GM23338 (cell line): ENCODE data around the gene SELENOF. TPM values are rescaled to one million over a fixed set of nuclear protein-coding genes. Genes with fewer than 3 reads are reported as not detected.

ENCODE experiments used
- ATAC-seq: fragments of 200-7000 bp; cut with Tn5 transposase; 3 replicates; pipeline ENCODE4 v1.9.1; 2020
- DNase-seq: peaks from one replicate; pipeline ENCODE4 v3.0.0-alpha.2; 2015; ENCODE audit warnings: low spot score
- H2AFZ ChIP-seq: fragments of 200-600 bp; sonication (generic); 2 replicates; pipeline ENCODE4 v1.8.0; 2016; ENCODE audit warnings: antibody characterized with exemption, mild to moderate bottlenecking, moderate library complexity
- H3F3A ChIP-seq: fragments of 200-600 bp; sonication (generic); replicated peaks from 2 replicates; pipeline ENCODE4 v1.8.0; 2017; ENCODE audit warnings: antibody characterized with exemption, mixed run types, low read depth
- H3K27ac ChIP-seq: fragments of 200-600 bp; sonication (generic); 2 replicates; pipeline ENCODE4 v1.6.1; 2016; ENCODE audit warnings: low read depth
- H3K27me3 ChIP-seq: fragments of 200-600 bp; sonication (generic); 2 replicates; pipeline ENCODE4 v1.8.0; 2016; ENCODE audit warnings: mild to moderate bottlenecking, mixed run types, moderate library complexity; ENCODE audit not compliant: insufficient read depth
- H3K36me3 ChIP-seq: fragments of 200-600 bp; sonication (generic); 2 replicates; pipeline ENCODE4 v1.8.0; 2016; ENCODE audit warnings: mild to moderate bottlenecking; ENCODE audit not compliant: insufficient read depth
- H3K4me1 ChIP-seq: fragments of 200-600 bp; sonication (generic); 2 replicates; pipeline ENCODE4 v1.8.0; 2016; ENCODE audit warnings: mild to moderate bottlenecking, moderate library complexity; ENCODE audit not compliant: insufficient read depth
- H3K4me2 ChIP-seq: fragments of 200-600 bp; sonication (generic); 2 replicates; pipeline ENCODE4 v1.7.1; 2017; ENCODE audit warnings: mixed run types
- H3K4me3 ChIP-seq: fragments of 200-600 bp; sonication (generic); 2 replicates; pipeline ENCODE4 v1.6.1; 2016; ENCODE audit warnings: mixed run types
- H3K79me2 ChIP-seq: fragments of 200-600 bp; sonication (generic); replicated peaks from 2 replicates; pipeline ENCODE4 v1.8.0; 2017; ENCODE audit warnings: mild to moderate bottlenecking; ENCODE audit not compliant: insufficient read depth
- H3K9me2 ChIP-seq: fragments of 200-600 bp; sonication (generic); 2 replicates; pipeline ENCODE4 v1.8.0; 2017; ENCODE audit not compliant: insufficient read depth
- H4K20me1 ChIP-seq: fragments of 200-600 bp; sonication (generic); replicated peaks from 2 replicates; pipeline ENCODE4 v1.8.0; 2017; ENCODE audit warnings: mild to moderate bottlenecking; ENCODE audit not compliant: insufficient read depth
- H3K27ac Mint-ChIP-seq: 2 replicates; pipeline ENCODE4 v1.8.0; 2020; ENCODE audit warnings: inconsistent platforms, mild to moderate bottlenecking, moderate library complexity, mixed read lengths
- H3K27me3 Mint-ChIP-seq: 3 replicates; pipeline ENCODE4 v1.8.0; 2022; ENCODE audit warnings: low read depth, mild to moderate bottlenecking, moderate library complexity, mixed read lengths, inconsistent platforms; ENCODE audit not compliant: insufficient read depth, poor library complexity
- H3K36me3 Mint-ChIP-seq: 3 replicates; pipeline ENCODE4 v1.8.0; 2021; ENCODE audit warnings: low read depth, mild to moderate bottlenecking, inconsistent platforms, moderate library complexity, mixed read lengths
- H3K4me1 Mint-ChIP-seq: 3 replicates; pipeline ENCODE4 v1.8.0; 2020; ENCODE audit warnings: mild to moderate bottlenecking, inconsistent platforms, mixed read lengths
- H3K4me3 Mint-ChIP-seq: 3 replicates; pipeline ENCODE4 v1.8.0; 2021; ENCODE audit warnings: moderate library complexity, mild to moderate bottlenecking, inconsistent platforms, mixed read lengths
- H3K9me3 Mint-ChIP-seq: 3 replicates; pipeline ENCODE4 v1.8.0; 2020; ENCODE audit warnings: moderate library complexity, mild to moderate bottlenecking, inconsistent platforms, mixed read lengths
- CREB1 ChIP-seq: fragments of 250-450 bp; sonication (Bioruptor Pico); IDR thresholded peaks from 2 replicates; pipeline ENCODE4 v1.5.0; 2020; ENCODE audit warnings: low read depth, mild to moderate bottlenecking, moderate library complexity
- CTCF ChIP-seq, 2 experiments: fragments of 200-600 bp in 1 of 2; sonication (generic) in 1 of 2; conservative IDR thresholded peaks; 2 replicates each; pipeline versions ENCODE4 v1.5.1 to v1.6.1; 2016 to 2017; ENCODE audit warnings: antibody characterized with exemption in 2 of 2, low read depth in 2 of 2, mild to moderate bottlenecking in 2 of 2, moderate library complexity in 1 of 2
- EZH2 ChIP-seq: fragments of 200-600 bp; sonication (generic); IDR thresholded peaks from one replicate; pipeline ENCODE4 v1.8.0; 2017; ENCODE audit warnings: antibody characterized with exemption, mild to moderate bottlenecking, low read depth; ENCODE audit not compliant: unreplicated experiment
- NANOG ChIP-seq: IDR thresholded peaks from 2 replicates; pipeline ENCODE4 v1.6.1; 2016; ENCODE audit warnings: antibody characterized with exemption, borderline replicate concordance
- REST ChIP-seq: IDR thresholded peaks from one replicate; pipeline ENCODE4 v1.6.1; 2018; ENCODE audit warnings: antibody characterized with exemption; ENCODE audit not compliant: unreplicated experiment
- ZNF114 ChIP-seq: fragments of 250-450 bp; sonication (Bioruptor Pico); IDR thresholded peaks from 2 replicates; pipeline ENCODE4 v1.5.0; 2020; ENCODE audit warnings: mild to moderate bottlenecking, moderate library complexity
- ZNF331 ChIP-seq: fragments of 250-450 bp; sonication (Bioruptor Pico); IDR thresholded peaks from 2 replicates; pipeline ENCODE4 v1.5.0; 2020; ENCODE audit warnings: low read depth, mild to moderate bottlenecking, moderate library complexity
- polyA plus RNA-seq: library from polyadenylated mRNA; unstranded; fragments of >200 nt; fragmentation: Nextera tagmentation; extraction: Ambion mirVana; gene quantifications from 2 replicates; pipeline ENCODE4 v1.2.1, GENCODE V29; 2016
- total RNA-seq: library from RNA; depleted of rRNA; stranded (reverse); fragments of >200 nt; shearing (Covaris generic); gene quantifications from 2 replicates; pipeline ENCODE4 v1.2.3, GENCODE V29; 2014

SELENOF gene
- total and polyA plus RNA-seq, 2 experiments from 2014 or later: 113 to 142 TPM

GRCh38 chr1:86887479-86888162 lies 26.3 kb downstream of the SELENOF start (continued):
- TF ChIP-seq REST (no peak), CREB1 (CRISPR knock-in tag) (no peak), ZNF331 (CRISPR knock-in tag) (no peak), ZNF114 (CRISPR knock-in tag) (no peak)

GRCh38 chr1:86875722-86876121 lies 38.2 kb downstream of the SELENOF start:
- peaks cover 8% of the 10 kb centered on the region; the same call in 1 of the 2 replicates for H3K4me1 ChIP-seq
- H3K27ac Mint-ChIP-seq: no peak overlapping the region
- H3K27ac ChIP-seq: no peak overlapping the region
- H2AFZ ChIP-seq: no peak overlapping the region
- no peaks in the 10 kb centered on the region for H3K9me3 Mint-ChIP-seq
- H4K20me1 ChIP-seq: no peaks in the 10 kb centered on the region
- H3K4me3 Mint-ChIP-seq: no peak overlapping the region
- no peaks in the 10 kb centered on the region for H3K36me3 ChIP-seq
- H3K79me2 ChIP-seq: peaks cover 3% of the 10 kb centered on the region; the same call in 1 of the 2 replicates
- TF ChIP-seq REST: no peak
- TF ChIP-seq NANOG: no peak
- no peak for TF ChIP-seq EZH2
- TF ChIP-seq ZNF331 (CRISPR knock-in tag): no peak
- no peak for TF ChIP-seq CREB1 (CRISPR knock-in tag)
- no peak for TF ChIP-seq CTCF (conservative IDR thresholded peaks at IDR 0.05; ENCODE audit: low read depth in 2 of 2)
- DNase-seq (no peak), ATAC-seq (no peak)
- H3K4me3 ChIP-seq: no peak overlapping the region
- peaks cover 4% of the 10 kb centered on the region for H3K4me1 Mint-ChIP-seq
- peaks cover 20% of the 10 kb centered on the region; the same call in 2 of the 3 replicates for H3K36me3 Mint-ChIP-seq
- no peaks in the 10 kb centered on the region; the same call in 1 of the 2 replicates for H3K9me2 ChIP-seq
- H3K4me2 ChIP-seq: no peak overlapping the region
- H3K27me3 ChIP-seq: no peaks in the 10 kb centered on the region
- H3F3A ChIP-seq: no peaks in the 10 kb centered on the region
- no peaks in the 10 kb centered on the region for H3K27me3 Mint-ChIP-seq
